HG02973 (cell line): ENCODE data around the gene PTGDR2.
"Not testable (repeated sequence)": the region's sequence is repeated elsewhere in the genome, so short reads cannot be mapped to it uniquely, and the experiment has no call there.

Experiments used
- ATAC-seq: cut with Tn5 transposase; IDR thresholded peaks from one replicate; pipeline ENCODE4 v1.9.1; 2021; ENCODE audit warnings: moderate library complexity; ENCODE audit not compliant: unreplicated experiment

The PTGDR2 gene

GRCh38 chr11:60842668-60843600 lies 12.8 kb downstream of the PTGDR2 start:
- no peak for ATAC-seq

GRCh38 chr11:60841797-60842667 lies 13.7 kb downstream of the PTGDR2 start, which contains the start of gene CCDC86:
TSS of gene CCDC86 (plus strand) at chr11:60842113. CDS start at chr11:60842125, 12 bp downstream.
- ATAC-seq = peak; percentile 67

DNA sequence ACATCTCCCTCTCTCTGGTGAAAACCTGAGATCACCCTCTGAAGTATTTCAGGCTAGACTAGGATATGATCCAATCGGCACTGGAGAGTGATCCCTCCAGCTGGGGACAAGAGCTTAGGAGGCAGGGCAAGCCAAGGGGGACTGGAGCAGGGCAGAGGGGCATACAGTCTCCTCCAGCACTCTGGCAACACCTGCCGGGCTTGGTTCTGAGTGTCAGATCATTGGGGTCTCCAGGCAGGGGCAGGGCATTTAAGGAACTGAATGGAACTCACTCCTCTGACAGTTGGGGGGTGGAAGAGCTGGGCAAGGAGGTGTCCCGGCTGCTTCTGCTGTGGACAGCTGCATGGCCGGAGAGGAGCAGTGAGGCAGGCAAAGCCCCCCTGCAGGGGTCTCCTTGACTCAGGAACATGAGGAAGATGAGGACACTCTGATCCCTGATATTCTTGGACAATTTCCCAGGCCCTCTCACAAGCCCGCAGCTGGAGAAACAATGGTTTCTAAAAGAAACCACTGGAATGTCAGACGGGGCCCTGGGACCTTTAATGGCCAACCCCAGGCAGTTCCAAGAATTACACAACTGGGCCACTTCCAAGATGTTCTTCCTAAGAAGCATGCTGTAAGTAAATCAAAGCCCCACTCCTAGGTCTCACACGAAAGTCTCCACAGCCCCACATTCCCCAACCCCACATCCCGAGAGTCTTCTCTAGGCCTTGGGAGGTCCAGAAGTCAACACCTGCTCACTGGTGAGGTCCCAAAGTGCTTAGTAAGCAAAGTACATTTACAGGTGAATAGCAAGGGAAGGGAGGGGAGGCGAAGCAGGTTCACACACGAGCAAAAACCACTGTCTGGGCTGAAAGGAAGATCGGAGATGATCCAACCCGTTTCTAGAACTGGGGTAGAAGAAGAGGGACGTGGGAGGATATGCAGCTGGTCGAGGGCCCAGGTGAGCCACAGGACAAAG lies 15.0 kb downstream of the PTGDR2 start:
- no peak for ATAC-seq

- ATAC-seq = no peak
Measured at GRCh38 chr11:60838132-60838531, 17.6 kb downstream of the PTGDR2 start.

DNA sequence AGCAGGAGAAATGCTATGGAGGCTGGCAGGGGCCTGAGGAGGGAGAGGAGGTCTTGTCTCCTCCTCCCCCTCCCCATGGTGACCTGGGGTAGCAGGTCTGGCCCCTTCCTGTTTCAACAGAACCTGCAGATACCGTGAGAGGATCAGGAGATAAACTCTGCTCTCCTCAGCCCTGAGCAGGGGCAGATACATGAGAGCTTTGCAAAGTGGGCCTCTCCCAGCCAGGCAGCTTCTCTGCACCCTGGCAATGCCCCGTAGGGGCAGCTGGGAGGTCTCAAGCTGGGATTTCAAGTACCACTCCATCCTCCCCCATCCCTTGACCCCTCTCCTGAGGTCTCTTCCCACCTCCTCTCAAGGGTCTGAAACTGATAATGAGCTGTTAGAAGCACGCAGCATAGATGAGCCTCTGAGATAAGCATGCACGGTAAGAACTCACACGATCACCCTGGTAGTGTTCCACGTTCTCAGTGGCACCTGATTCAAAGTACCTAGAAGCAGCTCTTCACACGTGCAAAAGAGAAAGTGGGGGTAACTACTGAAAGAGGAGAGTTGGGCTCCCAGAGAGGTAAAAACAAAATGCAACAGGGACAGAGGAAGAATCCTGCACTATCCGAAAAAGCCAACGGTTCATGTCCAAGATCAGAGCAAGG lies 18.8 kb downstream of the PTGDR2 start:
- no peak for ATAC-seq

GRCh38 chr11:60835534-60835846 lies 20.3 kb downstream of the PTGDR2 start:
- no peak for ATAC-seq

DNA sequence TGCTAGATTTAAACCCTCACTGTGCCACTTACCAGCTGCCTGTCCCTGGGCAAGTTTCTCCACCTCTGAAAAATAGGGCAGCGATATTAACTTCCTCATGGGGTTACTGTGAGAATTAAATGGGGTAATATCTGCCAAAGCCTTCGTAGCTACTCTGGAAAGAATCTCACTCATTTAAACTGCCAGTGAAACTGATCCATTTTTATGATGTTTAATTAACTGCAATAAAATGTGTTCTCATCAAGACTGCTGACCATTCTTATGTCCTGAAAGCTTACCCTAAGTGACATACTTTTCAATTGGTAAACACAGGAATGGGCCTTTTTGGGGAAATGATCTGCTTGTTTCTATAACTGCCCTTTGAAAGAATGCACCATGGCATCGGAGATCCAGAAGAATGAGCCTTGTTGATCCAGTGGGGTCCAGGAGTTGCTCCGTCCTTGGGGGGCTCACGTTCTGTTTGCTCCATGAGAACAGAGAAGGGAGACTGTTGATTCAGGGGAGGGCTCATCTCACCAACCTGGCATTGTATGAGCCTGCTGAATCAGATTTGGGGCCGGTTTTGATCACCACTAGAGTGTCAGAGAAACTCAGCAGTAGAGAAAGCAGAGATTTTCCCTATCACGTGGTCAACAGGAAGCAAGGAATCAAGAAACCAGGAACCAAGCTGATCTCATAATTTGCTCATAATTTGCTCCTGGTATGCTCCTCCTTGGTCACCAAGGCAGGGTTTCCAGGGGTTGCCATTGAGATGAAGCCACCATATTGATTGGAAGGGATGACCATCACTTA lies 20.8 kb downstream of the PTGDR2 start:
- no peak for ATAC-seq

- ATAC-seq = no peak
Measured at GRCh38 chr11:60831501-60832079, 24.2 kb downstream of the PTGDR2 start.

DNA sequence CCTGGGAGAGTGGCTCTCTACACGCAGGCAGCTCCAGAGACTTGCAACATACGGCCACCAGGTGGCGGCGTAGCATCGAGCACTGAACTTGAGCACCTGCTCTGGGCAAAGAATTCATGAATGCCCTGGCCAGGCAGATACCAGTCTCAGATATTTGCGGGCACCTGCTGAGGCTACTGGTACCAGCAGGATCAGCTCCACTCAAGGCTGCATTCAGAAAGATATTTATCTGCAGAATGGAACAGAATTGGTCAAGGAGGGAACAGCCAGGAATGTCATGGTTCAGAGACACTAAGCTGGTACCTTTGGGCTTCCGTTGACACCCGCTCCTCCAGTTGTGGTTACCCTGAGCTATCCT lies 24.6 kb downstream of the PTGDR2 start:
- ATAC-seq = peak; percentile 75

DNA sequence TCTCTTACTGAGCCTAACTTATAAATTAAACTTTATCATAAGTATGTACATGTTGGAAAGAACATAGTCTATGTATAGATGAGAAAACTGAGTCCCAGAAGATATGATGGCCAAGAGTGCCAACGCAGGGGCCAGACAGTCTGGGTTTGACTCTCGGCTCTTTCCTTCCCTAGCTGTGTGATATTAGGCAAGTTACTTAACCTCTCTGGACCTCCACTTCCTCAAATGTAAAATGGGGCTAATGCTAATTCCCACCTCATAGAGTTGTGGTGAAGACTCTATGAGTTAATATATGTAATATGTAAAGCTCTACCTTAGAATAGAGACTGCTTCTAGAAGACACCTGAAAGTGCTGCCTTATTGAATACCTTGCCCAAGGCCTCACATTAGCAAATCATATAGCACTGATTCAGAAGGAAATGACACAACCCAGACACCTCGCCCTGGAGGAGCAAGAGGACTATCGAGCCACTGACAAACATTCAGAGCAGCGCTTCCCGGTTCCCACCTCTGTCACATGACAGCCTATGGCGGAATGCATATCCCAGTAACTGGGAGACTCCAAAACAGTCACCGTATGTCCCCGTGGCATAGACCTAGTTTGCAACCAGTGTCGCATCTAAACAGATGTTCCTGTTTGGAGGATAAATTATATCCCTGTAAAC lies 25.1 kb downstream of the PTGDR2 start:
- ATAC-seq = peak; percentile 32

- no peak for ATAC-seq
Measured at GRCh38 chr11:60825790-60826189, 30.0 kb downstream of the PTGDR2 start.

GRCh38 chr11:60825118-60825517 lies 30.6 kb downstream of the PTGDR2 start:
- ATAC-seq = no peak

DNA sequence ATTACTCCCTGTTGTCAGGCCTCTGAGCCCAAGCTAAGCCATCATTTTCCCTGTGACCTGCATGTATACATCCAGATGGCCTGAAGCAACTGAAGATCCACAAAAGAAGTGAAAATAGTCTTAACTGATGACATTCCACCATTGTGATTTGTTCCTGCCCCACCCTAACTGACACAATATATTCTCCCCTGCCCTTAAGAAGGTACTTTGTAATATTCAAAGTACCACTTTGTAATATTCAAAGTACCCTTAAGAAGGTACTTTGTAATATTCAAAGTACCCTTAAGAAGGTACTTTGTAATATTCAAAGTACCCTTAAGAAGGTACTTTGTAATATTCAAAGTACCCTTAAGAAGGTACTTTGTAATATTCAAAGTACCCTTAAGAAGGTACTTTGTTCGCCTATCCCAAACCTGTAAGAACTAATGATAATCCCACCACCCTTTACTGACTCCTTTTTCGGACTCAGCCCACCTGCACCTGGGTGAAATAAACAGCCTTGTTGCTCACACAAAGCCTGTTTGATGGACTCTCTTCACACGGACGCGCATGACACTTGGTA lies 31.9 kb downstream of the PTGDR2 start:
- not testable (repeated sequence) for ATAC-seq

DNA sequence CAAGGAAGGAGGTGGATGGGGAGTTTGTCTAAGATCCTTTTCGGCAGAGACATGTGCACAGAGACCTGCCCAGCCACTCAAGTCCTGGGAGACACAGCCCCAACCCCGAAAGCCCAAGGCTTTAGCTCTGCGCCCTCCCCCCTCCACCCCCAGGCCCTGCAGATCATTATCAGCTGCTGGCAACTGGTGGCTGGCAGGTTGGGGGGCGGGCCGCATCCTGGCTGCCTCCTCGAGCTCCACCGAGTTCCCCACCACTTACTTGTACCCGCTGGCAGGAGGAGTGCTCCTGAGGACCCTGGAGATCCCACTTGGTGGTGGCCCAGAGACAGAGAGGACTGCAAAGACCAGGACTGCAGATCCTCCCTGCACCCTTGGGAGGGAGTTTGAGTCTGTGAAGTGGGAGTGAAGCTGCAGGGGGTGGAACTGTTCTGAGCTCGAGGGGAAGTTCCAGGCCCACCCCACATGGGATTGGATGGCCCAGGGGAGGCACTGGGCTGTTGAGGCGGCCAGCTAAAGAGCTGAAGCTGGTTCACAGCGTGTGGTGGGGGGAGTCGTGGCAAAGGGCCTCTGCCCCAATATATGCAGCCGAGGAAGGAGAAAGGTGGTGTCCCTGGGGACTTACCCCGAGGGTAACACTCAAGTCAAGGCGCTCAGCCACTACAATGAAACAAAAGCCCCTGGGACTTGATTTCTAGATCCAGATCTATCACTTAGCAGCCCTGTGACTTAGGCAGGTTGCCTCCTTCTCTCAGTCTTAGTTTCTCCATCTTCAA lies 33.7 kb downstream of the PTGDR2 start:
- no peak for ATAC-seq

- ATAC-seq = no peak
Measured at GRCh38 chr11:60818057-60818456, 37.7 kb downstream of the PTGDR2 start.

DNA sequence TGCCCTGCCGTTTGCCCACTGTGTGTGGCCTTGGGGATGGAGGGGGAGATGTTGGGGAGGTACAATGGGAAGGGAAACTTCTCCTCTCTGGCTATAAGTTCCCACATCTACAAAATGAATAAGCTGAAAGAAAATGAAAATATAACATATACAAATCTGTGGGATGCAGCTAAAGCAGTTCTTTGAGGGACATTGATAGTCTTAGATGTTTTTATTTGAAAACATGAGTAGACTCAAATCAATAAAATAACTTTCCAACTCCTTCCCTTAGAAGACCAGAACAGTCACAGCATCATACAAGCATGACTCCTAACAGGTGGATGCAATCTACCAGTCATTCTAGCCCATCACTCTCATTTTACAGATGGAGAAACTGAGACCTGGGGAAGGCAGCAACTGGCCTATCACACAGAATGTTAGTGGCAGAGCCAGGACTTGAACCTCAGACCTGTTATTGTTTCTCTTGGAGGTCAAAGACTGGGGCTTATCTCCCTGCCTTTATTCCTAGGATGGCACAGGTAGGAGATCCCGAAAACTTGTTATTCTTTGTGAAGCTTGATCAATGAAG lies 39.1 kb downstream of the PTGDR2 start:
- no peak for ATAC-seq

DNA sequence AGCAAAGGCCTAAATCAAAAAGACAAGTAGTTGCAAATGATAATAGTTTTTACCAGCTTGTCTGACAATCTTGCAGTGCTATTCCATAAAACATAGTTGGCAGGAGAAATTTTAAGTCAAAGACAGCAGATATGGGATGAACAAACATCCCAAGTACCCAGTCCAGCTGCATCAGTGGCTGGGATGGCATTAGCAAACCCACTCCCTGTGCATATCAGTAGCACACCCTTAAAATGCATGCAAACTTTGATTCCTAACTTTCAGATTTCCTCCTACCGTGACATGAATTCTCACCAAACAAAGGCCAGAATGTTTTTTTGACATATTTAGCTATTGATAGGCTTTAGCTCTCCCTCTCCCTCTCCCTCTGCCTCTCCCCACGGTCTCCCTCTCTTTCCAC lies 41.6 kb downstream of the PTGDR2 start:
- ATAC-seq = no peak
